ENCODE measurements around the gene NKX2-1. TPM values are rescaled to one million over a fixed set of nuclear protein-coding genes. Genes with fewer than 3 reads are reported as not detected.

Gene NKX2-1
- total and polyA plus RNA-seq, 3 donors from 2014 or later = 0.43 to 0.79 TPM; not detected in 1

- Histone ChIP-seq H3K27ac (no peak overlapping the region), H3K27me3 (no peaks in the 10 kb centered on the region), H3K4me3 (no peak overlapping the region), H3K9me3 (no peaks in the 10 kb centered on the region), H3K36me3 (ENCODE audit: low read depth, missing control alignments) (no peaks in the 10 kb centered on the region), H3K4me1 (no peaks in the 10 kb centered on the region)
- no peak for DNase-seq
- 2 to 3% methylated on average over 9 of the region's 9 CpGs for WGBS, 2 donors
- intact Hi-C loops (cut with DNase I; ENCODE audit: low total_unique reads) = no loop called here
- no peak for TF ChIP-seq POLR2A (IDR thresholded peaks at IDR 0.05)
- TF ChIP-seq, protein P1, sequence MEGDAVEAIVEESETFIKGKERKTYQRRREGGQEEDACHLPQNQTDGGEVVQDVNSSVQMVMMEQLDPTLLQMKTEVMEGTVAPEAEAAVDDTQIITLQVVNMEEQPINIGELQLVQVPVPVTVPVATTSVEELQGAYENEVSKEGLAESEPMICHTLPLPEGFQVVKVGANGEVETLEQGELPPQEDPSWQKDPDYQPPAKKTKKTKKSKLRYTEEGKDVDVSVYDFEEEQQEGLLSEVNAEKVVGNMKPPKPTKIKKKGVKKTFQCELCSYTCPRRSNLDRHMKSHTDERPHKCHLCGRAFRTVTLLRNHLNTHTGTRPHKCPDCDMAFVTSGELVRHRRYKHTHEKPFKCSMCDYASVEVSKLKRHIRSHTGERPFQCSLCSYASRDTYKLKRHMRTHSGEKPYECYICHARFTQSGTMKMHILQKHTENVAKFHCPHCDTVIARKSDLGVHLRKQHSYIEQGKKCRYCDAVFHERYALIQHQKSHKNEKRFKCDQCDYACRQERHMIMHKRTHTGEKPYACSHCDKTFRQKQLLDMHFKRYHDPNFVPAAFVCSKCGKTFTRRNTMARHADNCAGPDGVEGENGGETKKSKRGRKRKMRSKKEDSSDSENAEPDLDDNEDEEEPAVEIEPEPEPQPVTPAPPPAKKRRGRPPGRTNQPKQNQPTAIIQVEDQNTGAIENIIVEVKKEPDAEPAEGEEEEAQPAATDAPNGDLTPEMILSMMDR (IDR thresholded peaks at IDR 0.05) = no peak
Observed at GRCh38 chr14:36512585-36513003, 7.4 kb downstream of the NKX2-1 start.

GRCh38 chr14:36511981-36512584, 7.9 kb downstream of the NKX2-1 start:
- Histone ChIP-seq H3K4me1 (no peaks in the 10 kb centered on the region), H3K27ac (no peak overlapping the region), H3K9me3 (no peaks in the 10 kb centered on the region), H3K4me3 (no peak overlapping the region), H3K27me3 (no peaks in the 10 kb centered on the region), H3K36me3 (ENCODE audit: low read depth, missing control alignments) (no peaks in the 10 kb centered on the region)
- DNase-seq = no peak
- intact Hi-C loops (cut with DNase I; ENCODE audit: low total_unique reads) = no loop called here
- TF ChIP-seq, protein P1 (IDR thresholded peaks at IDR 0.05) = no peak
- TF ChIP-seq POLR2A (IDR thresholded peaks at IDR 0.05) = no peak
- 8% methylated on average over 7 of the region's 7 CpGs for WGBS, 2 donors

- no peaks in the 10 kb centered on the region for H3K9me3 ChIP-seq
- no peaks in the 10 kb centered on the region for H3K36me3 ChIP-seq (ENCODE audit: low read depth, missing control alignments)
- 14 to 20% methylated on average over 6 of the region's 6 CpGs for WGBS, 2 donors
- H3K27me3 ChIP-seq = no peaks in the 10 kb centered on the region
- TF ChIP-seq, protein P1 (IDR thresholded peaks at IDR 0.05) = no peak
- no peak for TF ChIP-seq POLR2A (IDR thresholded peaks at IDR 0.05)
- intact Hi-C loops (cut with DNase I; ENCODE audit: low total_unique reads) = no loop called here
- H3K4me3 ChIP-seq = no peak overlapping the region
- H3K27ac ChIP-seq = no peak overlapping the region
- DNase-seq = no peak
- no peaks in the 10 kb centered on the region for H3K4me1 ChIP-seq
Observed at GRCh38 chr14:36510874-36511273, 9.2 kb downstream of the NKX2-1 start.

DNA sequence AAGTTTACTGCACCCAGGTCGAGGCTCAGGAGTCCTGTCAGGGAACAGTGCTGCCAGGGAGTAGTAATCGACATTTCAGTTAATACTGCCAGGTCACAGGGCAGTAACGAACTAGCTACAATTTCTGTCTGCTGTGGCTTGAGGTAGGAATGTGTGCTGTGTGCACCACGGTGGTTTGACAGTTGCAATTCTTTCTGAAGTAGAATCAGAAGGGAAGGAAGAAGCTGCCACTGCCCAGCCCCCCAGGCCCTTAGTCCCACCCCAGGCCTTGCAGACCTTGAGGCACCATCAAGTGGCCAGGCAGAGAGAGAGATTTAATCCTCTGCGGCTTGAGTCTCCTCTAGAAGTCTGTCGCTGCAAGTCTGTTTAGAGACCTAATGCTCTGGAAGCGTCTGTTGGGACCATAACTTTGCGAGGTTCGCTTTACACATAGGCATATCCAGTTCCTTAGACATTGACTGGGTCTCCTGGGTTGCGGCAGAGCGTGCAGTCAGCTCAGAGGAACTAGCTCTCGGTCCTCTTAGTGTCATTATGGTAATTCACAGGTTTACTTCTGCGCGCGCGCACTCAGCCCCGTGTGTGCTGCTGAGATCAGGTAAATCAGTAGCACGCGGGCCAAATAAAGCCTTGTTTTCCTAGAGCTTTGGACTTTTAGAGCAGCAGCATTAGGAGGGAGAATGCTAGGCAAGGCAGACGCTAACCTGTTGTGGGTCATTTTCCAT, 9.8 kb downstream of the NKX2-1 start:
- TF ChIP-seq POLR2A (IDR thresholded peaks at IDR 0.05) = no peak
- TF ChIP-seq, protein P1 (IDR thresholded peaks at IDR 0.05) = no peak
- no peak for DNase-seq
- H3K9me3 ChIP-seq = no peaks in the 10 kb centered on the region
- WGBS, 2 donors = 3 to 5% methylated on average over 20 of the region's 20 CpGs
- H3K36me3 ChIP-seq (ENCODE audit: low read depth, missing control alignments) = no peaks in the 10 kb centered on the region
- no peaks in the 10 kb centered on the region for H3K27me3 ChIP-seq
- H3K27ac ChIP-seq = no peak overlapping the region
- no peaks in the 10 kb centered on the region for H3K4me1 ChIP-seq
- H3K4me3 ChIP-seq = no peak overlapping the region
- intact Hi-C loops (cut with DNase I; ENCODE audit: low total_unique reads) = no loop called here

Data from testis (tissue), 3 donors.